SK-N-SH (cell line): ENCODE measurements around the gene NRN1L. TPM values are rescaled to one million over a fixed set of nuclear protein-coding genes. Genes with fewer than 3 reads are reported as not detected.

ENCODE experiments used
- CTCF ChIA-PET: fragments of 300-600, 350-600 bp; formaldehyde crosslinking; extraction: SDS; loops from one replicate; lab custom pipeline; 2021; lab: Yijun Ruan, JAX
- POLR2A ChIA-PET: fragments of 350-600 bp; sonication (Branson Sonifier 250); formaldehyde crosslinking; extraction: SDS; loops from one replicate; lab custom pipeline; 2020; ENCODE audit warnings: antibody characterized with exemption, inconsistent platforms; lab: Yijun Ruan, JAX
- DNase-seq: peaks from one replicate; pipeline ENCODE4 v3.0.0; 2012
- H2AFZ ChIP-seq: fragments of 200-600 bp; sonication (generic); 2 replicates; pipeline ENCODE4 v1.8.1; 2016; ENCODE audit warnings: antibody characterized with exemption, mild to moderate bottlenecking, low read depth
- H3F3A ChIP-seq: fragments of 200-600 bp; sonication (generic); replicated peaks from 2 replicates; pipeline ENCODE3; 2016; ENCODE audit warnings: antibody characterized with exemption, mild to moderate bottlenecking; ENCODE audit not compliant: insufficient read depth
- H3K27ac ChIP-seq, 2 experiments: fragments of 200-500 bp in 1 of 2; fragments of 200-600 bp in 1 of 2; sonication (Bioruptor generic) in 1 of 2; sonication (generic), shearing (Covaris generic) in 1 of 2; 2 replicates each; pipeline versions ENCODE4 v1.5.1 to v1.6.1; 2014 to 2016; ENCODE audit warnings: low read depth in 2 of 2, inconsistent platforms in 1 of 2, low read length in 1 of 2, mild to moderate bottlenecking in 1 of 2, mixed read lengths in 1 of 2
- H3K27me3 ChIP-seq: fragments of 200-600 bp; sonication (generic), shearing (Covaris generic); 2 replicates; pipeline ENCODE4 v1.6.1; 2016; ENCODE audit warnings: mixed run types; ENCODE audit not compliant: insufficient read depth
- H3K36me3 ChIP-seq, 2 experiments: fragments of 200-500 bp in 1 of 2; fragments of 200-600 bp in 1 of 2; sonication (Bioruptor generic) in 1 of 2; sonication (generic) in 1 of 2; replicated peaks in 1 of 2; 2 replicates each; pipeline versions ENCODE3 to v1.5.1; 2014 to 2016; ENCODE audit warnings: low read length in 1 of 2, mild to moderate bottlenecking in 1 of 2; ENCODE audit not compliant: insufficient read depth in 2 of 2, control insufficient read depth in 1 of 2
- H3K4me1 ChIP-seq, 2 experiments: fragments of 200-500 bp in 1 of 2; fragments of 200-600 bp in 1 of 2; sonication (Bioruptor generic) in 1 of 2; sonication (generic), shearing (Covaris generic) in 1 of 2; 2 replicates each; pipeline versions ENCODE4 v1.5.1 to v1.6.1; 2014 to 2016; ENCODE audit warnings: low read depth in 1 of 2, low read length in 1 of 2, mixed run types in 1 of 2; ENCODE audit not compliant: insufficient read depth in 2 of 2, control insufficient read depth in 1 of 2
- H3K4me2 ChIP-seq: fragments of 200-600 bp; sonication (generic), shearing (Covaris generic); 2 replicates; pipeline ENCODE4 v1.6.1; 2017; ENCODE audit warnings: mixed run types
- H3K4me3 ChIP-seq, 2 experiments: fragments of 200-500 bp in 1 of 2; fragments of 200-600 bp in 1 of 2; sonication (Bioruptor generic) in 1 of 2; sonication (generic), shearing (Covaris generic) in 1 of 2; 2 replicates each; pipeline versions ENCODE4 v1.5.1 to v1.8.1; 2014 to 2016; ENCODE audit warnings: low read depth in 2 of 2, inconsistent platforms in 1 of 2, low read length in 1 of 2, mild to moderate bottlenecking in 1 of 2, mixed read lengths in 1 of 2, moderate library complexity in 1 of 2
- H3K79me2 ChIP-seq: fragments of 200-600 bp; sonication (generic); 2 replicates; pipeline ENCODE4 v1.8.1; 2017; ENCODE audit warnings: mild to moderate bottlenecking; ENCODE audit not compliant: insufficient read depth
- H3K9ac ChIP-seq: fragments of 200-600 bp; sonication (generic); 2 replicates; pipeline ENCODE4 v1.6.1; 2017; ENCODE audit warnings: mixed run types
- H3K9me2 ChIP-seq: fragments of 200-600 bp; sonication (generic); 2 replicates; pipeline ENCODE4 v1.6.1; 2017; ENCODE audit warnings: mixed run types
- H3K9me3 ChIP-seq: fragments of 200-600 bp; sonication (generic); 2 replicates; pipeline ENCODE4 v1.6.1; 2017; ENCODE audit warnings: mixed run types, mild to moderate bottlenecking, moderate library complexity
- H4K20me1 ChIP-seq: fragments of 200-600 bp; sonication (generic); 2 replicates; pipeline ENCODE4 v1.6.1; 2017; ENCODE audit warnings: mild to moderate bottlenecking, mixed run types; ENCODE audit not compliant: insufficient read depth
- CTCF ChIP-seq: fragments of 200-600 bp; sonication (generic); IDR thresholded peaks from 2 replicates; pipeline ENCODE4 v1.6.1; 2017; ENCODE audit warnings: antibody characterized with exemption, mild to moderate bottlenecking, moderate library complexity
- EP300 ChIP-seq, 2 experiments: IDR thresholded peaks; 2 replicates each; pipeline versions ENCODE4 v1.4.0 to v1.6.1; 2012; ENCODE audit warnings: borderline replicate concordance in 1 of 2, low read depth in 1 of 2, low read length in 1 of 2
- FOSL2 ChIP-seq: IDR thresholded peaks from 2 replicates; pipeline ENCODE4 v1.4.0; 2012; ENCODE audit warnings: low read depth, mild to moderate bottlenecking, moderate library complexity, borderline replicate concordance
- FOXJ3 ChIP-seq: sonication (generic); formaldehyde crosslinking; IDR thresholded peaks from 2 replicates; pipeline ENCODE4 v1.5.1; 2020; ENCODE audit warnings: mild to moderate bottlenecking, missing genetic modification reagents
- GABPA ChIP-seq: IDR thresholded peaks from 2 replicates; pipeline ENCODE4 v1.4.0; 2012; ENCODE audit warnings: low read depth, mild to moderate bottlenecking
- GATA2 ChIP-seq: sonication (generic); formaldehyde crosslinking; IDR thresholded peaks from 2 replicates; pipeline ENCODE4 v1.5.0; 2020; ENCODE audit warnings: mild to moderate bottlenecking, missing genetic modification reagents
- JUND ChIP-seq: IDR thresholded peaks from 2 replicates; pipeline ENCODE4 v1.4.0; 2012
- MEF2A ChIP-seq: IDR thresholded peaks from 2 replicates; pipeline ENCODE4 v1.4.0; 2012; ENCODE audit warnings: low read depth, borderline replicate concordance
- MXI1 ChIP-seq: IDR thresholded peaks from 2 replicates; pipeline ENCODE4 v1.6.1; 2012; ENCODE audit warnings: mild to moderate bottlenecking, low read depth, low read length, improper control_type of control experiment
- NFIC ChIP-seq: IDR thresholded peaks from 2 replicates; pipeline ENCODE4 v1.4.0; 2012; ENCODE audit warnings: borderline replicate concordance
- NRF1 ChIP-seq: IDR thresholded peaks from 2 replicates; pipeline ENCODE4 v1.6.1; 2012; ENCODE audit warnings: low read depth, mild to moderate bottlenecking, low read length
- RAD21 ChIP-seq: IDR thresholded peaks from 2 replicates; pipeline ENCODE4 v1.6.1; 2012; ENCODE audit warnings: mild to moderate bottlenecking, low read length
- RCOR1 ChIP-seq: fragments of 150-350 bp; IDR thresholded peaks from 2 replicates; pipeline ENCODE4 v1.6.1; 2017; ENCODE audit warnings: antibody characterized with exemption, low read length
- REST ChIP-seq: IDR thresholded peaks from 2 replicates; pipeline ENCODE4 v1.6.1; 2012; ENCODE audit warnings: mild to moderate bottlenecking, low read depth, low read length, moderate library complexity
- RXRA ChIP-seq: IDR thresholded peaks from 2 replicates; pipeline ENCODE4 v1.4.0; 2012; ENCODE audit warnings: low read depth, mild to moderate bottlenecking, borderline replicate concordance
- SIN3A ChIP-seq: IDR thresholded peaks from 2 replicates; pipeline ENCODE4 v1.6.1; 2012; ENCODE audit warnings: low read depth, mild to moderate bottlenecking, low read length, moderate library complexity, borderline replicate concordance
- TAF1 ChIP-seq: IDR thresholded peaks from 2 replicates; pipeline ENCODE4 v1.6.1; 2012; ENCODE audit warnings: low read depth, mild to moderate bottlenecking, low read length, moderate library complexity, borderline replicate concordance
- TCF12 ChIP-seq: IDR thresholded peaks from 2 replicates; pipeline ENCODE4 v1.4.0; 2012
- TEAD4 ChIP-seq: IDR thresholded peaks from 2 replicates; pipeline ENCODE4 v1.4.0; 2012; ENCODE audit warnings: mild to moderate bottlenecking, borderline replicate concordance; ENCODE audit not compliant: insufficient read depth
- USF2 ChIP-seq: fragments of 150-350 bp; IDR thresholded peaks from 2 replicates; pipeline ENCODE4 v1.6.1; 2017; ENCODE audit warnings: antibody characterized with exemption, low read length, low read depth, borderline replicate concordance
- YY1 ChIP-seq: IDR thresholded peaks from 2 replicates; pipeline ENCODE4 v1.4.0; 2012; ENCODE audit warnings: low read depth, mild to moderate bottlenecking
- WGBS: methylation state at CpG from one replicate; pipeline ENCODE4 v1.1.6; 2017; ENCODE audit warnings: low lambda C conversion rate; 5-methylcytosine and 5-hydroxymethylcytosine counted together
- polyA plus RNA-seq, 3 experiments: library from polyadenylated mRNA; depleted of rRNA; stranded (reverse); fragments of >200 nt; gene quantifications; 2 replicates each; pipeline ENCODE4 v1.2.3, GENCODE V29; 2012
- TF ChIP-seq, protein P1 (sequence below): IDR thresholded peaks from 2 replicates; pipeline ENCODE4 v1.4.0; 2012; ENCODE audit warnings: low read depth, borderline replicate concordance

The NRN1L gene
- polyA plus RNA-seq, 1 of the 3 experiments (the other 2 are of a cell fraction) = 0.41 TPM

GRCh38 chr16:67846320-67847063 lies 38.2 kb upstream of the NRN1L start, which contains the start of gene NUTF2 (continued):
- no peak for TF ChIP-seq REST
- TF ChIP-seq, protein P1, sequence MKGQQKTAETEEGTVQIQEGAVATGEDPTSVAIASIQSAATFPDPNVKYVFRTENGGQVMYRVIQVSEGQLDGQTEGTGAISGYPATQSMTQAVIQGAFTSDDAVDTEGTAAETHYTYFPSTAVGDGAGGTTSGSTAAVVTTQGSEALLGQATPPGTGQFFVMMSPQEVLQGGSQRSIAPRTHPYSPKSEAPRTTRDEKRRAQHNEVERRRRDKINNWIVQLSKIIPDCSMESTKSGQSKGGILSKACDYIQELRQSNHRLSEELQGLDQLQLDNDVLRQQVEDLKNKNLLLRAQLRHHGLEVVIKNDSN = no peak
- no peak for TF ChIP-seq EP300 (IDR thresholded peaks at IDR 0.05; ENCODE audit: borderline replicate concordance in 1 of 2, low read depth in 1 of 2, low read length in 1 of 2)
- TF ChIP-seq TCF12 = peak; percentile 47; the same call in 1 of the 2 replicates
- no peak for TF ChIP-seq GATA2 (CRISPR knock-in tag)
- TF ChIP-seq RXRA = no peak
- no peak for TF ChIP-seq RCOR1
- TF ChIP-seq FOXJ3 (CRISPR knock-in tag) = no peak
- TF ChIP-seq RAD21 = no peak

DNA sequence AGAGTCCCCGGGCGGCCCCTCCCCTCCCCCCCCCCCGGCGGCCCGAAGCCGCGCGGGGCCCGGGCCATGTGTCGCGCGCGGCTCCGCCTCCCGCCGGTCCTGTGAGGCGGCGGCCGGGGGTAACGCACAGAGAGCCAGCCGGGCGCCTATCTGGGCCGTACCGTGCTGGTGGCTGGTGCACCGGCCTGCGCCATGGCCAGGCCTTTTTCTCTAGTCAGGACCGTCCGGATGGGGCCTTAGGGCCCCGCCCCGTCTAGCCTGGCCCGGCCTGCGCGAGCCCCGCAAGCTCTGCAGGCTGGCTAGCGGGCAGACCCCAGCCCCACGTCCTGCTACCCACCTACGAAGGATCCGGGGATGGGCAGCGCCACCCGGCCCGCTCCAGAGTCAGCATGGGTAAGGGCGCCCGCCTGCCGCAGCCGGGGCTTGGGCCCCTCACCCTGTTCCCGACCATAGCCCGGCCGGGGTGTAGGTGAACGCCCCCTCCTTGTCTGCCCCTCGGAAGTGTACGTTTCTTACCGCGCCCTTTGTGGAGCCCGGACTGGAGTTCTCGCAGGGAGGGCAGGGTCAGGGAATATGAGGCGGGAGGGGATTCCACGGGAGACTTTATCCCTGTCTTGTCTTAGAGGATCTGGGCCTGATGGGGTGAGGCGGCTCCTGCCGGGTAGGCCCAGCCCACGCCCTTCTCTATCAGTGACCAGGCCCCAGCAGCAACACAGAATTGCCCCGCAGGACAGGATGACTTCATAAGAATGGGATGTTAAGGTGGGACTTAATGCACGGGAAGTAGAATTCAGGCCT lies 37.4 kb upstream of the NRN1L start, which contains the start of gene CENPT:
CENPT (minus strand) TSS at position 630 of the 798 bp plus-strand sequence. CDS start 13,834 bp downstream, outside the sequence.
- no peaks in the 10 kb centered on the region for H3K9me3 ChIP-seq
- peak within 1 kb of the TSS; percentile 80 for H2AFZ ChIP-seq
- peak within 1 kb of the TSS; percentile 100 for H3K9ac ChIP-seq
- peak within 1 kb of the TSS; percentile 98 for H3K4me2 ChIP-seq
- H3F3A ChIP-seq = peaks cover 29% of the 10 kb centered on the region
- H3K27me3 ChIP-seq = no peaks in the 10 kb centered on the region
- 3% methylated on average over 6 of the region's 62 CpGs for WGBS
- peaks cover 42% of the 10 kb centered on the region for H4K20me1 ChIP-seq
- H3K4me1 ChIP-seq = peaks cover 34 to 38% of the 10 kb centered on the region in 2 experiments
- H3K36me3 ChIP-seq = peaks cover 2 to 5% of the 10 kb centered on the region in 2 experiments
- CTCF ChIA-PET = interaction anchor here (1.0 to 6.3 kb wide), 8 partner anchors 10 to 174 kb away, joined by 3 to 66 read pairs (median 4); no protein-coding TSS in a partner anchor
- H3K4me3 ChIP-seq = peak within 1 kb of the TSS; percentile 71 to 85
- H3K9me2 ChIP-seq = no peaks in the 10 kb centered on the region
- H3K27ac ChIP-seq = peak within 1 kb of the TSS; percentile 88 to 98
- POLR2A ChIA-PET = interaction anchor here (1.3 kb wide), 1 partner anchor 14 kb away, joined by 11 read pairs; no protein-coding TSS in a partner anchor
- peak; percentile 55 for DNase-seq
- peaks cover 89% of the 10 kb centered on the region for H3K79me2 ChIP-seq
- no peak for TF ChIP-seq SIN3A
- TF ChIP-seq TEAD4 = no peak
- TF ChIP-seq GABPA = no peak
- TF ChIP-seq NRF1 = no peak
- TF ChIP-seq TCF12 = 0 out of 2 replicates have a peak, but pooled peaks have one; percentile 2
- no peak for TF ChIP-seq EP300 (IDR thresholded peaks at IDR 0.05; ENCODE audit: borderline replicate concordance in 1 of 2, low read depth in 1 of 2, low read length in 1 of 2)
- no peak for TF ChIP-seq FOSL2
- TF ChIP-seq MXI1 = peak; percentile 10
- TF ChIP-seq RCOR1 = no peak
- TF ChIP-seq TAF1 = 0 out of 2 replicates have a peak, but pooled peaks have one; percentile 34
- no peak for TF ChIP-seq YY1
- TF ChIP-seq USF2 = no peak
- TF ChIP-seq GATA2 (CRISPR knock-in tag) = no peak
- no peak for TF ChIP-seq MEF2A
- TF ChIP-seq JUND = no peak
- TF ChIP-seq CTCF = no peak
- no peak for TF ChIP-seq NFIC
